T-helper 17 cell (primary cell): ENCODE results near the gene ANK2. TPM values are rescaled to one million over a fixed set of nuclear protein-coding genes. Genes with fewer than 3 reads are reported as not detected.

Experiments used
- ATAC-seq: fragments of 150-1000 bp; cut with Tn5 transposase; 2 replicates; pipeline ENCODE4 v1.10.0; 2021; ENCODE audit warnings: mild to moderate bottlenecking, moderate library complexity
- DNase-seq, 3 donors: peaks; one replicate each; pipeline versions ENCODE4 v3.0.0 to v3.0.0-alpha.2; 2020 to 2021
- H3K9me3 ChIP-seq: one replicate; pipeline ENCODE4 v1.7.0; 2013; ENCODE audit warnings: low read length, mild to moderate bottlenecking; ENCODE audit not compliant: control insufficient read depth, poor library complexity, severe bottlenecking
- H3K27ac Mint-ChIP-seq: one replicate; pipeline ENCODE4 v1.8.0; 2022; ENCODE audit warnings: mild to moderate bottlenecking, moderate library complexity, mixed read lengths
- H3K27me3 Mint-ChIP-seq: one replicate; pipeline ENCODE4 v1.8.0; 2022; ENCODE audit warnings: mixed read lengths
- H3K36me3 Mint-ChIP-seq: one replicate; pipeline ENCODE4 v1.8.0; 2022; ENCODE audit warnings: low read depth, mixed read lengths
- H3K4me1 Mint-ChIP-seq: one replicate; pipeline ENCODE4 v1.8.0; 2022; ENCODE audit warnings: mild to moderate bottlenecking, mixed read lengths
- H3K4me3 Mint-ChIP-seq: one replicate; pipeline ENCODE4 v1.8.0; 2022; ENCODE audit warnings: mild to moderate bottlenecking, moderate library complexity, mixed read lengths
- total RNA-seq, 4 donors: library from RNA in 2 of 4; stranded (reverse) in 2 of 4; gene quantifications; one replicate each; pipeline ENCODE4 v1.2.3 and lab custom pipeline; 2022 to 2026

The ANK2 gene
- total RNA-seq, 2 donors from 2014 or later = 0.25 to 1.2 TPM

GRCh38 chr4:113024388-113024787 lies 25.1 kb upstream of the ANK2 start:
- H3K27me3 Mint-ChIP-seq = peaks cover 25% of the 10 kb centered on the region
- H3K4me1 Mint-ChIP-seq = peaks cover 2% of the 10 kb centered on the region
- H3K9me3 ChIP-seq = no peaks in the 10 kb centered on the region
- H3K36me3 Mint-ChIP-seq = no peaks in the 10 kb centered on the region
- DNase-seq (no peak), ATAC-seq (no peak)
- no peak overlapping the region for H3K27ac Mint-ChIP-seq
- no peak overlapping the region for H3K4me3 Mint-ChIP-seq

GRCh38 chr4:113025416-113025815 lies 24.0 kb upstream of the ANK2 start:
- Mint-ChIP-seq H3K36me3 (no peaks in the 10 kb centered on the region), H3K27ac (no peak overlapping the region), H3K4me3 (no peak overlapping the region), H3K27me3 (peaks cover 23% of the 10 kb centered on the region), H3K4me1 (peaks cover 2% of the 10 kb centered on the region)
- ATAC-seq = no peak
- H3K9me3 ChIP-seq = no peaks in the 10 kb centered on the region
- no peak for DNase-seq

- no peak overlapping the region for H3K27ac Mint-ChIP-seq
Measured at GRCh38 chr4:113026556-113026955, 22.9 kb upstream of the ANK2 start.

GRCh38 chr4:113028074-113028473 lies 21.4 kb upstream of the ANK2 start:
- no peak for DNase-seq

More at GRCh38 chr4:113026556-113026955, 22.9 kb upstream of the ANK2 start:
- Mint-ChIP-seq H3K36me3 (no peaks in the 10 kb centered on the region), H3K27me3 (peaks cover 20% of the 10 kb centered on the region), H3K4me3 (no peak overlapping the region), H3K4me1 (peaks cover 2% of the 10 kb centered on the region)
- DNase-seq (no peak), ATAC-seq (no peak)
- H3K9me3 ChIP-seq = no peaks in the 10 kb centered on the region

GRCh38 chr4:113031212-113031611 lies 18.2 kb upstream of the ANK2 start:
- no peaks in the 10 kb centered on the region for H3K4me1 Mint-ChIP-seq
- ATAC-seq = no peak

More at GRCh38 chr4:113028074-113028473, 21.4 kb upstream of the ANK2 start:
- no peak overlapping the region for H3K27ac Mint-ChIP-seq
- peaks cover 2% of the 10 kb centered on the region for H3K4me1 Mint-ChIP-seq
- no peak overlapping the region for H3K4me3 Mint-ChIP-seq
- no peak for ATAC-seq
- H3K36me3 Mint-ChIP-seq = no peaks in the 10 kb centered on the region
- H3K27me3 Mint-ChIP-seq = peaks cover 18% of the 10 kb centered on the region
- no peaks in the 10 kb centered on the region for H3K9me3 ChIP-seq

GRCh38 chr4:113040793-113041192 lies 8.7 kb upstream of the ANK2 start:
- no peaks in the 10 kb centered on the region for H3K36me3 Mint-ChIP-seq
- DNase-seq (no peak), ATAC-seq (no peak)
- H3K27me3 Mint-ChIP-seq = no peaks in the 10 kb centered on the region
- no peak overlapping the region for H3K4me3 Mint-ChIP-seq
- no peaks in the 10 kb centered on the region for H3K9me3 ChIP-seq
- no peak overlapping the region for H3K27ac Mint-ChIP-seq
- no peaks in the 10 kb centered on the region for H3K4me1 Mint-ChIP-seq

More at GRCh38 chr4:113031212-113031611, 18.2 kb upstream of the ANK2 start:
- no peak overlapping the region for H3K27ac Mint-ChIP-seq
- H3K36me3 Mint-ChIP-seq = no peaks in the 10 kb centered on the region
- H3K9me3 ChIP-seq = no peaks in the 10 kb centered on the region
- DNase-seq = no peak
- H3K4me3 Mint-ChIP-seq = no peak overlapping the region
- peaks cover 22% of the 10 kb centered on the region for H3K27me3 Mint-ChIP-seq

- no peak for DNase-seq
Measured at GRCh38 chr4:113042502-113042901, 7.0 kb upstream of the ANK2 start.

GRCh38 chr4:113043591-113043990 lies 5.9 kb upstream of the ANK2 start:
- Mint-ChIP-seq H3K36me3 (no peaks in the 10 kb centered on the region), H3K27ac (no peak overlapping the region), H3K4me1 (no peaks in the 10 kb centered on the region), H3K27me3 (peaks cover 9% of the 10 kb centered on the region), H3K4me3 (no peak overlapping the region)
- ATAC-seq = no peak
- H3K9me3 ChIP-seq = no peaks in the 10 kb centered on the region
- DNase-seq = no peak

More at GRCh38 chr4:113042502-113042901, 7.0 kb upstream of the ANK2 start:
- ATAC-seq = no peak
- Mint-ChIP-seq H3K27me3 (peaks cover 6% of the 10 kb centered on the region), H3K36me3 (no peaks in the 10 kb centered on the region), H3K4me1 (no peaks in the 10 kb centered on the region), H3K4me3 (no peak overlapping the region), H3K27ac (no peak overlapping the region)
- H3K9me3 ChIP-seq = no peaks in the 10 kb centered on the region

- Mint-ChIP-seq H3K27me3 (peaks cover 17% of the 10 kb centered on the region), H3K4me3 (no peak overlapping the region), H3K36me3 (peaks cover 2% of the 10 kb centered on the region), H3K4me1 (no peaks in the 10 kb centered on the region), H3K27ac (no peak overlapping the region)
- no peak for DNase-seq
- no peaks in the 10 kb centered on the region for H3K9me3 ChIP-seq
- no peak for ATAC-seq
Measured at GRCh38 chr4:113050371-113050755, 910 bp downstream of the ANK2 start.

- H3K4me1 Mint-ChIP-seq = no peaks in the 10 kb centered on the region
- no peak overlapping the region for H3K4me3 Mint-ChIP-seq
- ATAC-seq = no peak
- H3K36me3 Mint-ChIP-seq = peaks cover 2% of the 10 kb centered on the region
- no peak for DNase-seq
- H3K9me3 ChIP-seq = no peaks in the 10 kb centered on the region
- H3K27ac Mint-ChIP-seq = no peak overlapping the region
- H3K27me3 Mint-ChIP-seq = peaks cover 18% of the 10 kb centered on the region
Measured at GRCh38 chr4:113050837-113051236, 1.4 kb downstream of the ANK2 start.

GRCh38 chr4:113051361-113051760 lies 1.9 kb downstream of the ANK2 start:
- H3K4me3 Mint-ChIP-seq = no peak overlapping the region
- no peaks in the 10 kb centered on the region for H3K9me3 ChIP-seq
- peaks cover 24% of the 10 kb centered on the region for H3K27me3 Mint-ChIP-seq
- peaks cover 2% of the 10 kb centered on the region for H3K36me3 Mint-ChIP-seq
- H3K27ac Mint-ChIP-seq = no peak overlapping the region
- no peak for ATAC-seq
- no peak for DNase-seq
- H3K4me1 Mint-ChIP-seq = no peaks in the 10 kb centered on the region

GRCh38 chr4:113052379-113052951 lies 3.0 kb downstream of the ANK2 start:
- Mint-ChIP-seq H3K27ac (no peak overlapping the region), H3K36me3 (peaks cover 2% of the 10 kb centered on the region), H3K4me3 (no peak overlapping the region), H3K4me1 (no peaks in the 10 kb centered on the region), H3K27me3 (peaks cover 20% of the 10 kb centered on the region)
- no peak for ATAC-seq
- no peak for DNase-seq
- H3K9me3 ChIP-seq = no peaks in the 10 kb centered on the region

GRCh38 chr4:113053883-113054282 lies 4.4 kb downstream of the ANK2 start:
- no peak overlapping the region for H3K4me3 Mint-ChIP-seq
- H3K9me3 ChIP-seq = no peaks in the 10 kb centered on the region
- ATAC-seq (no peak), DNase-seq (no peak)
- H3K27ac Mint-ChIP-seq = no peak overlapping the region
- H3K27me3 Mint-ChIP-seq = peaks cover 16% of the 10 kb centered on the region
- no peaks in the 10 kb centered on the region for H3K4me1 Mint-ChIP-seq
- H3K36me3 Mint-ChIP-seq = peaks cover 2% of the 10 kb centered on the region

GRCh38 chr4:113056318-113056717 lies 6.9 kb downstream of the ANK2 start:
- no peak overlapping the region for H3K27ac Mint-ChIP-seq
- no peaks in the 10 kb centered on the region for H3K9me3 ChIP-seq
- peaks cover 16% of the 10 kb centered on the region for H3K27me3 Mint-ChIP-seq
- no peak overlapping the region for H3K4me3 Mint-ChIP-seq
- DNase-seq (no peak), ATAC-seq (no peak)
- H3K4me1 Mint-ChIP-seq = no peaks in the 10 kb centered on the region
- H3K36me3 Mint-ChIP-seq = no peaks in the 10 kb centered on the region
